Neural progenitor cell (in vitro differentiated cells): ENCODE measurements around the gene DNER.

Source experiments
- EZH2 ChIP-seq: fragments of 200-600 bp; sonication (generic); IDR thresholded peaks from 2 replicates; pipeline ENCODE4 v1.6.1; 2017; ENCODE audit warnings: antibody characterized with exemption, mild to moderate bottlenecking, moderate library complexity
- EZH2phosphoT487 ChIP-seq: fragments of 200-600 bp; sonication (generic); IDR thresholded peaks from 2 replicates; pipeline ENCODE4 v1.6.1; 2017; ENCODE audit warnings: antibody characterized with exemption
- TF ChIP-seq, protein P1 (sequence below): fragments of 200-600 bp; sonication (generic); IDR thresholded peaks from 2 replicates; pipeline ENCODE4 v1.5.1; 2017; ENCODE audit warnings: antibody characterized with exemption, mild to moderate bottlenecking

DNA sequence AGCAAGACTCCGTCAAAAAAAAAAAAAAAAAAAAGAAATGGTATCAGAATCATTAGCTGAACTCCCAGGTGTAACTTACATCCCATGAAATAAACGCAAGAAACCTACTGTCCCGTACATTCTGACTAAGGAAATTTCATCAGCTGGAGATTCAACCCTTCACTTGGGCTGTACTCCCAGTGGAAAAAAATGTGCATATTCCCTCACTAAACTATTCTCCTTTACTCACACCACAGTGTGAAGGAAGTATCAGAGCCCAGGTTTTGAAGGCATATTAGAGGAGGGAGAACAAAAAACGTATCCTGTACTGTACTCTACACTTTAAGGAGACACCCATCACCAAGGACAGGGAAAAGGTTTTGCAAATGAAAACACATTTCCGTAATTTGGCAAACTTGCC, 64.3 kb downstream of the DNER start:
- TF ChIP-seq, protein P1, sequence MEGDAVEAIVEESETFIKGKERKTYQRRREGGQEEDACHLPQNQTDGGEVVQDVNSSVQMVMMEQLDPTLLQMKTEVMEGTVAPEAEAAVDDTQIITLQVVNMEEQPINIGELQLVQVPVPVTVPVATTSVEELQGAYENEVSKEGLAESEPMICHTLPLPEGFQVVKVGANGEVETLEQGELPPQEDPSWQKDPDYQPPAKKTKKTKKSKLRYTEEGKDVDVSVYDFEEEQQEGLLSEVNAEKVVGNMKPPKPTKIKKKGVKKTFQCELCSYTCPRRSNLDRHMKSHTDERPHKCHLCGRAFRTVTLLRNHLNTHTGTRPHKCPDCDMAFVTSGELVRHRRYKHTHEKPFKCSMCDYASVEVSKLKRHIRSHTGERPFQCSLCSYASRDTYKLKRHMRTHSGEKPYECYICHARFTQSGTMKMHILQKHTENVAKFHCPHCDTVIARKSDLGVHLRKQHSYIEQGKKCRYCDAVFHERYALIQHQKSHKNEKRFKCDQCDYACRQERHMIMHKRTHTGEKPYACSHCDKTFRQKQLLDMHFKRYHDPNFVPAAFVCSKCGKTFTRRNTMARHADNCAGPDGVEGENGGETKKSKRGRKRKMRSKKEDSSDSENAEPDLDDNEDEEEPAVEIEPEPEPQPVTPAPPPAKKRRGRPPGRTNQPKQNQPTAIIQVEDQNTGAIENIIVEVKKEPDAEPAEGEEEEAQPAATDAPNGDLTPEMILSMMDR, result no peak
- TF ChIP-seq EZH2 (no peak), EZH2phosphoT487 (no peak)
